GM23338 (cell line): ENCODE measurements around the gene COMMD7. TPM values are rescaled to one million over a fixed set of nuclear protein-coding genes. Genes with fewer than 3 reads are reported as not detected.

Experiments
- ATAC-seq: fragments of 200-7000 bp; cut with Tn5 transposase; 3 replicates; pipeline ENCODE4 v1.9.1; 2020
- DNase-seq: peaks from one replicate; pipeline ENCODE4 v3.0.0-alpha.2; 2015; ENCODE audit warnings: low spot score
- H2AFZ ChIP-seq: fragments of 200-600 bp; sonication (generic); 2 replicates; pipeline ENCODE4 v1.8.0; 2016; ENCODE audit warnings: antibody characterized with exemption, mild to moderate bottlenecking, moderate library complexity
- H3F3A ChIP-seq: fragments of 200-600 bp; sonication (generic); replicated peaks from 2 replicates; pipeline ENCODE4 v1.8.0; 2017; ENCODE audit warnings: antibody characterized with exemption, mixed run types, low read depth
- H3K27ac ChIP-seq: fragments of 200-600 bp; sonication (generic); 2 replicates; pipeline ENCODE4 v1.6.1; 2016; ENCODE audit warnings: low read depth
- H3K27me3 ChIP-seq: fragments of 200-600 bp; sonication (generic); 2 replicates; pipeline ENCODE4 v1.8.0; 2016; ENCODE audit warnings: mild to moderate bottlenecking, mixed run types, moderate library complexity; ENCODE audit not compliant: insufficient read depth
- H3K36me3 ChIP-seq: fragments of 200-600 bp; sonication (generic); 2 replicates; pipeline ENCODE4 v1.8.0; 2016; ENCODE audit warnings: mild to moderate bottlenecking; ENCODE audit not compliant: insufficient read depth
- H3K4me1 ChIP-seq: fragments of 200-600 bp; sonication (generic); 2 replicates; pipeline ENCODE4 v1.8.0; 2016; ENCODE audit warnings: mild to moderate bottlenecking, moderate library complexity; ENCODE audit not compliant: insufficient read depth
- H3K4me2 ChIP-seq: fragments of 200-600 bp; sonication (generic); 2 replicates; pipeline ENCODE4 v1.7.1; 2017; ENCODE audit warnings: mixed run types
- H3K4me3 ChIP-seq: fragments of 200-600 bp; sonication (generic); 2 replicates; pipeline ENCODE4 v1.6.1; 2016; ENCODE audit warnings: mixed run types
- H3K79me2 ChIP-seq: fragments of 200-600 bp; sonication (generic); replicated peaks from 2 replicates; pipeline ENCODE4 v1.8.0; 2017; ENCODE audit warnings: mild to moderate bottlenecking; ENCODE audit not compliant: insufficient read depth
- H3K9me2 ChIP-seq: fragments of 200-600 bp; sonication (generic); 2 replicates; pipeline ENCODE4 v1.8.0; 2017; ENCODE audit not compliant: insufficient read depth
- H4K20me1 ChIP-seq: fragments of 200-600 bp; sonication (generic); replicated peaks from 2 replicates; pipeline ENCODE4 v1.8.0; 2017; ENCODE audit warnings: mild to moderate bottlenecking; ENCODE audit not compliant: insufficient read depth
- H3K27ac Mint-ChIP-seq: 2 replicates; pipeline ENCODE4 v1.8.0; 2020; ENCODE audit warnings: inconsistent platforms, mild to moderate bottlenecking, moderate library complexity, mixed read lengths
- H3K27me3 Mint-ChIP-seq: 3 replicates; pipeline ENCODE4 v1.8.0; 2022; ENCODE audit warnings: low read depth, mild to moderate bottlenecking, moderate library complexity, mixed read lengths, inconsistent platforms; ENCODE audit not compliant: insufficient read depth, poor library complexity
- H3K36me3 Mint-ChIP-seq: 3 replicates; pipeline ENCODE4 v1.8.0; 2021; ENCODE audit warnings: low read depth, mild to moderate bottlenecking, inconsistent platforms, moderate library complexity, mixed read lengths
- H3K4me1 Mint-ChIP-seq: 3 replicates; pipeline ENCODE4 v1.8.0; 2020; ENCODE audit warnings: mild to moderate bottlenecking, inconsistent platforms, mixed read lengths
- H3K4me3 Mint-ChIP-seq: 3 replicates; pipeline ENCODE4 v1.8.0; 2021; ENCODE audit warnings: moderate library complexity, mild to moderate bottlenecking, inconsistent platforms, mixed read lengths
- H3K9me3 Mint-ChIP-seq: 3 replicates; pipeline ENCODE4 v1.8.0; 2020; ENCODE audit warnings: moderate library complexity, mild to moderate bottlenecking, inconsistent platforms, mixed read lengths
- CREB1 ChIP-seq: fragments of 250-450 bp; sonication (Bioruptor Pico); IDR thresholded peaks from 2 replicates; pipeline ENCODE4 v1.5.0; 2020; ENCODE audit warnings: low read depth, mild to moderate bottlenecking, moderate library complexity
- EZH2 ChIP-seq: fragments of 200-600 bp; sonication (generic); IDR thresholded peaks from one replicate; pipeline ENCODE4 v1.8.0; 2017; ENCODE audit warnings: antibody characterized with exemption, mild to moderate bottlenecking, low read depth; ENCODE audit not compliant: unreplicated experiment
- EZH2phosphoT487 ChIP-seq: fragments of 200-600 bp; sonication (generic); IDR thresholded peaks from one replicate; pipeline ENCODE4 v1.8.1; 2018; ENCODE audit warnings: antibody characterized with exemption; ENCODE audit not compliant: unreplicated experiment
- NANOG ChIP-seq: IDR thresholded peaks from 2 replicates; pipeline ENCODE4 v1.6.1; 2016; ENCODE audit warnings: antibody characterized with exemption, borderline replicate concordance
- POLR2AphosphoS5 ChIP-seq: IDR thresholded peaks from 2 replicates; pipeline ENCODE4 v1.6.1; 2016; ENCODE audit warnings: antibody characterized with exemption, low read depth
- STAT1 ChIP-seq: IDR thresholded peaks from one replicate; pipeline ENCODE4 v1.6.1; 2016; ENCODE audit warnings: antibody characterized with exemption; ENCODE audit not compliant: unreplicated experiment
- ZNF331 ChIP-seq: fragments of 250-450 bp; sonication (Bioruptor Pico); IDR thresholded peaks from 2 replicates; pipeline ENCODE4 v1.5.0; 2020; ENCODE audit warnings: low read depth, mild to moderate bottlenecking, moderate library complexity
- polyA plus RNA-seq: library from polyadenylated mRNA; unstranded; fragments of >200 nt; fragmentation: Nextera tagmentation; extraction: Ambion mirVana; gene quantifications from 2 replicates; pipeline ENCODE4 v1.2.1, GENCODE V29; 2016
- total RNA-seq: library from RNA; depleted of rRNA; stranded (reverse); fragments of >200 nt; shearing (Covaris generic); gene quantifications from 2 replicates; pipeline ENCODE4 v1.2.3, GENCODE V29; 2014
- TF ChIP-seq, protein P1 (sequence below): fragments of 250-450 bp; sonication (Bioruptor Pico); IDR thresholded peaks from 2 replicates; pipeline ENCODE4 v1.5.0; 2020; ENCODE audit warnings: mild to moderate bottlenecking, moderate library complexity
- TF ChIP-seq, protein P2 (sequence below): IDR thresholded peaks from 2 replicates; pipeline ENCODE4 v1.6.1; 2016; ENCODE audit warnings: antibody characterized with exemption
- TF ChIP-seq, protein P3 (sequence below), 2 experiments: fragments of 200-600 bp in 1 of 2; sonication (generic) in 1 of 2; conservative IDR thresholded peaks; 2 replicates each; pipeline versions ENCODE4 v1.5.1 to v1.6.1; 2016 to 2017; ENCODE audit warnings: antibody characterized with exemption in 2 of 2, low read depth in 2 of 2, mild to moderate bottlenecking in 2 of 2, moderate library complexity in 1 of 2

Gene COMMD7
- total and polyA plus RNA-seq, 2 experiments from 2014 or later, result 67.3 to 86.4 TPM

DNA sequence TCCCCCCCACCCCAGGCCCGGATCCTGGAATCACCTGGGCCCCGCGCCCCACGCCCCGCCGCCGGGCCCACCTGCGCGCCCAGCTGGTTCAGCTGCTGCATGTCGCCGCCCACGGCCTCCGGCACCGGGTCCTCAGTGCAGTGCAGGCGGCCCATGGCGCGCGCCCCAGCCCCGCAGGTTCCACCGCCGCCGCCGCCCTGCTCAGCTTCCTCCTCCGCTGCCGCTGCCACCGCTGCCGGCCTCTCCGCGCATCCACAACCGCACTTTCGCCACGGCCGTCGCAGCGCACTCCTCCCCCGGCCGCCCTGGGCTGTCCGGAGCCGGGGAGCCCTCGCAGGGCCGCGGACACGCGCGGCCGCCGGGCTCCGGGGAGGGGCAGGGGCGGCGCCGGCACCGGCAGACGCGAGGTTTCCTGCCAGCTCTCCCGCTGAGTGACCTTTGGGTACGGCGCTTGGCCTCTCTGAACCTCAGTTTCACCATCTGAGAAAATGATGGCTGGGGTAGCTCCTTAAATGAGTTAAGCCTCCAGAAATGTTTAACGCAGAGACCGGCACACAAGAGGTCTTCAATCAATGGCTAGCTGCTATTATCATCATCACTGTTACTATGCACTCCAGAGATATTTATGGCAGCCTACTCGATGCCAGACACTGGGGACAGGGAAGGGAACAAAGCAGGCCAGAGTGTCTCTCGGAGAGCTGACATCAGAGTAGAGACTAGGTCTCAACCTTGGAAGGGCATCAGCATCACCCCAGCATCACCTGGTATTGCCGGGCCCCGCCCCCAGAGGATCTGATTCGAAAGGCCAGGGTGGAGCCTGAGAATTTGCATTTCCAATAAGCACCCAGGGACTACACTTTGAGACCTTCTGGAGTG, at the start of gene COMMD7 (continued):
- no peak for TF ChIP-seq CREB1 (CRISPR knock-in tag)

DNA sequence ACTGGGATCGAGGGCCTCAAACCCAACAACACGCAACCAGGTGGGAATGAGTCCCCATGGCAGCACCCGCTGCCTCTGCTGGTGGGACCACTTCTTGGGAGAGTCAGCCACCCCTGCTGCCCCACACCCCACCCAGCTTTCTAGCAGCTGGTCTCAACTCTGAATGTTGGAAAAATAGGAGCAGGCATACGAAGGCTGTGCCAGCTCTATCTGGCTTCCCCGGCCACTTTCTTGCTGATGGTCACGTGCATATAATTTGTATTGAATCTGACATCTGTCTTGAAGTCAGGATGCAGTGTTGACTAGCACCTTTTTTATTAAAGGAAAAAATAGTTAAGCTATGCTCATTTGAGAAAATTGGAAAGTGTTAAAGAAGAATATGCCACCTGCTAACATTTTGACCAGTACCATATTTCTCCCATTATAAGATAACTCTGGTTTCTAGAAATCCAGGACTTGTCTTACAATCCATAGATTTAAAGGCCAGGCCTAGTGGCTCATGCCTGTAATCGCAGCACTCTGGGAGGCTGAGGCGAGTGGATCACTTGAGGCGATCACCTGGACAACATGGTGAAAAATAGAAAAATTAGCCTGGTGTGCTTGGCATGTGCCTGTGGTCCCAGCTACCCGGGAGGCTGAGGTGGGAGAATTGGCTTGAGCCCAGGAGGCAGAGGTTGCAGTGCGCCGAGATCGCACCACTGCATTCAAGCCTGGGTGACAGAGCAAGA, 49.6 kb upstream of the COMMD7 start:
- DNase-seq (no peak), ATAC-seq (no peak; the same call in 2 of the 3 replicates)
- H3F3A ChIP-seq, result peaks cover 98% of the 10 kb centered on the region
- Mint-ChIP-seq H3K4me1 (peaks cover 50% of the 10 kb centered on the region), H3K4me3 (no peak overlapping the region), H3K9me3 (no peaks in the 10 kb centered on the region; the same call in 2 of the 3 replicates), H3K27ac (peak overlapping the region; percentile 77; the same call in 1 of the 2 replicates), H3K36me3 (peaks cover 99% of the 10 kb centered on the region), H3K27me3 (peaks cover 74% of the 10 kb centered on the region)
- peaks cover 95% of the 10 kb centered on the region for H3K79me2 ChIP-seq
- H3K4me3 ChIP-seq, result no peak overlapping the region
- no peak overlapping the region for H3K4me2 ChIP-seq
- peaks cover 98% of the 10 kb centered on the region for H4K20me1 ChIP-seq
- H3K36me3 ChIP-seq, result peaks cover 97% of the 10 kb centered on the region
- peaks cover 66% of the 10 kb centered on the region for H3K4me1 ChIP-seq
- no peaks in the 10 kb centered on the region for H3K27me3 ChIP-seq
- no peak overlapping the region for H2AFZ ChIP-seq
- H3K9me2 ChIP-seq, result no peaks in the 10 kb centered on the region; the same call in 1 of the 2 replicates
- peak overlapping the region; percentile 92 for H3K27ac ChIP-seq
- TF ChIP-seq STAT1 (no peak), ZNF331 (CRISPR knock-in tag) (no peak), EZH2 (no peak), NANOG (no peak), CREB1 (CRISPR knock-in tag) (no peak), POLR2AphosphoS5 (peak; percentile 28), EZH2phosphoT487 (no peak)
- TF ChIP-seq, protein P1, sequence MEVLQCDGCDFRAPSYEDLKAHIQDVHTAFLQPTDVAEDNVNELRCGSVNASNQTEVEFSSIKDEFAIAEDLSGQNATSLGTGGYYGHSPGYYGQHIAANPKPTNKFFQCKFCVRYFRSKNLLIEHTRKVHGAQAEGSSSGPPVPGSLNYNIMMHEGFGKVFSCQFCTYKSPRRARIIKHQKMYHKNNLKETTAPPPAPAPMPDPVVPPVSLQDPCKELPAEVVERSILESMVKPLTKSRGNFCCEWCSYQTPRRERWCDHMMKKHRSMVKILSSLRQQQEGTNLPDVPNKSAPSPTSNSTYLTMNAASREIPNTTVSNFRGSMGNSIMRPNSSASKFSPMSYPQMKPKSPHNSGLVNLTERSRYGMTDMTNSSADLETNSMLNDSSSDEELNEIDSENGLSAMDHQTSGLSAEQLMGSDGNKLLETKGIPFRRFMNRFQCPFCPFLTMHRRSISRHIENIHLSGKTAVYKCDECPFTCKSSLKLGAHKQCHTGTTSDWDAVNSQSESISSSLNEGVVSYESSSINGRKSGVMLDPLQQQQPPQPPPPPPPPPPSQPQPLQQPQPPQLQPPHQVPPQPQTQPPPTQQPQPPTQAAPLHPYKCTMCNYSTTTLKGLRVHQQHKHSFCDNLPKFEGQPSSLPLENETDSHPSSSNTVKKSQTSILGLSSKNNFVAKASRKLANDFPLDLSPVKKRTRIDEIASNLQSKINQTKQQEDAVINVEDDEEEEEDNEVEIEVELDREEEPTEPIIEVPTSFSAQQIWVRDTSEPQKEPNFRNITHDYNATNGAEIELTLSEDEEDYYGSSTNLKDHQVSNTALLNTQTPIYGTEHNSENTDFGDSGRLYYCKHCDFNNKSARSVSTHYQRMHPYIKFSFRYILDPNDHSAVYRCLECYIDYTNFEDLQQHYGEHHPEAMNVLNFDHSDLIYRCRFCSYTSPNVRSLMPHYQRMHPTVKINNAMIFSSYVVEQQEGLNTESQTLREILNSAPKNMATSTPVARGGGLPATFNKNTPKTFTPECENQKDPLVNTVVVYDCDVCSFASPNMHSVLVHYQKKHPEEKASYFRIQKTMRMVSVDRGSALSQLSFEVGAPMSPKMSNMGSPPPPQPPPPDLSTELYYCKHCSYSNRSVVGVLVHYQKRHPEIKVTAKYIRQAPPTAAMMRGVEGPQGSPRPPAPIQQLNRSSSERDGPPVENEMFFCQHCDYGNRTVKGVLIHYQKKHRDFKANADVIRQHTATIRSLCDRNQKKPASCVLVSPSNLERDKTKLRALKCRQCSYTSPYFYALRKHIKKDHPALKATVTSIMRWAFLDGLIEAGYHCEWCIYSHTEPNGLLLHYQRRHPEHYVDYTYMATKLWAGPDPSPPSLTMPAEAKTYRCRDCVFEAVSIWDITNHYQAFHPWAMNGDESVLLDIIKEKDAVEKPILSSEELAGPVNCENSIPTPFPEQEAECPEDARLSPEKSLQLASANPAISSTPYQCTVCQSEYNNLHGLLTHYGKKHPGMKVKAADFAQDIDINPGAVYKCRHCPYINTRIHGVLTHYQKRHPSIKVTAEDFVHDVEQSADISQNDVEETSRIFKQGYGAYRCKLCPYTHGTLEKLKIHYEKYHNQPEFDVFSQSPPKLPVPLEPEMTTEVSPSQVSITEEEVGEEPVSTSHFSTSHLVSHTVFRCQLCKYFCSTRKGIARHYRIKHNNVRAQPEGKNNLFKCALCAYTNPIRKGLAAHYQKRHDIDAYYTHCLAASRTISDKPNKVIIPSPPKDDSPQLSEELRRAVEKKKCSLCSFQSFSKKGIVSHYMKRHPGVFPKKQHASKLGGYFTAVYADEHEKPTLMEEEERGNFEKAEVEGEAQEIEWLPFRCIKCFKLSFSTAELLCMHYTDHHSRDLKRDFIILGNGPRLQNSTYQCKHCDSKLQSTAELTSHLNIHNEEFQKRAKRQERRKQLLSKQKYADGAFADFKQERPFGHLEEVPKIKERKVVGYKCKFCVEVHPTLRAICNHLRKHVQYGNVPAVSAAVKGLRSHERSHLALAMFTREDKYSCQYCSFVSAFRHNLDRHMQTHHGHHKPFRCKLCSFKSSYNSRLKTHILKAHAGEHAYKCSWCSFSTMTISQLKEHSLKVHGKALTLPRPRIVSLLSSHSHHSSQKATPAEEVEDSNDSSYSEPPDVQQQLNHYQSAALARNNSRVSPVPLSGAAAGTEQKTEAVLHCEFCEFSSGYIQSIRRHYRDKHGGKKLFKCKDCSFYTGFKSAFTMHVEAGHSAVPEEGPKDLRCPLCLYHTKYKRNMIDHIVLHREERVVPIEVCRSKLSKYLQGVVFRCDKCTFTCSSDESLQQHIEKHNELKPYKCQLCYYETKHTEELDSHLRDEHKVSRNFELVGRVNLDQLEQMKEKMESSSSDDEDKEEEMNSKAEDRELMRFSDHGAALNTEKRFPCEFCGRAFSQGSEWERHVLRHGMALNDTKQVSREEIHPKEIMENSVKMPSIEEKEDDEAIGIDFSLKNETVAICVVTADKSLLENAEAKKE (CRISPR knock-in tag), result no peak
- TF ChIP-seq, protein P2, sequence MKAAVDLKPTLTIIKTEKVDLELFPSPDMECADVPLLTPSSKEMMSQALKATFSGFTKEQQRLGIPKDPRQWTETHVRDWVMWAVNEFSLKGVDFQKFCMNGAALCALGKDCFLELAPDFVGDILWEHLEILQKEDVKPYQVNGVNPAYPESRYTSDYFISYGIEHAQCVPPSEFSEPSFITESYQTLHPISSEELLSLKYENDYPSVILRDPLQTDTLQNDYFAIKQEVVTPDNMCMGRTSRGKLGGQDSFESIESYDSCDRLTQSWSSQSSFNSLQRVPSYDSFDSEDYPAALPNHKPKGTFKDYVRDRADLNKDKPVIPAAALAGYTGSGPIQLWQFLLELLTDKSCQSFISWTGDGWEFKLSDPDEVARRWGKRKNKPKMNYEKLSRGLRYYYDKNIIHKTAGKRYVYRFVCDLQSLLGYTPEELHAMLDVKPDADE, result no peak
- TF ChIP-seq, protein P3, sequence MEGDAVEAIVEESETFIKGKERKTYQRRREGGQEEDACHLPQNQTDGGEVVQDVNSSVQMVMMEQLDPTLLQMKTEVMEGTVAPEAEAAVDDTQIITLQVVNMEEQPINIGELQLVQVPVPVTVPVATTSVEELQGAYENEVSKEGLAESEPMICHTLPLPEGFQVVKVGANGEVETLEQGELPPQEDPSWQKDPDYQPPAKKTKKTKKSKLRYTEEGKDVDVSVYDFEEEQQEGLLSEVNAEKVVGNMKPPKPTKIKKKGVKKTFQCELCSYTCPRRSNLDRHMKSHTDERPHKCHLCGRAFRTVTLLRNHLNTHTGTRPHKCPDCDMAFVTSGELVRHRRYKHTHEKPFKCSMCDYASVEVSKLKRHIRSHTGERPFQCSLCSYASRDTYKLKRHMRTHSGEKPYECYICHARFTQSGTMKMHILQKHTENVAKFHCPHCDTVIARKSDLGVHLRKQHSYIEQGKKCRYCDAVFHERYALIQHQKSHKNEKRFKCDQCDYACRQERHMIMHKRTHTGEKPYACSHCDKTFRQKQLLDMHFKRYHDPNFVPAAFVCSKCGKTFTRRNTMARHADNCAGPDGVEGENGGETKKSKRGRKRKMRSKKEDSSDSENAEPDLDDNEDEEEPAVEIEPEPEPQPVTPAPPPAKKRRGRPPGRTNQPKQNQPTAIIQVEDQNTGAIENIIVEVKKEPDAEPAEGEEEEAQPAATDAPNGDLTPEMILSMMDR (conservative IDR thresholded peaks at IDR 0.05; ENCODE audit: low read depth in 2 of 2), result peak in 1 of 2 experiments; percentile 26; a peak in 1 of 4 replicates
